SH-SY5Y (cell line): ENCODE measurements around the gene PDX1.

Source experiments
- GATA2 ChIP-seq: IDR thresholded peaks from 2 replicates; pipeline ENCODE4 v1.6.1; 2011; ENCODE audit warnings: mild to moderate bottlenecking, low read depth, low read length
- GATA3 ChIP-seq: IDR thresholded peaks from 2 replicates; pipeline ENCODE4 v1.6.1; 2011; ENCODE audit warnings: low read depth, mild to moderate bottlenecking, low read length, moderate library complexity

GRCh38 chr13:27964741-27965323 is 45.0 kb downstream of the PDX1 start:
- TF ChIP-seq GATA3 (no peak), GATA2 (no peak)
